BLaER1 (cell line): Measurements from ENCODE around the gene BBS7.
A peak's percentile ranks its signal among the peaks of the same experiment; 100 is the strongest.

Source experiments
- H3K27ac ChIP-seq: shearing (Covaris generic); formaldehyde crosslinking; 2 replicates; pipeline ENCODE4 v1.8.1; 2022
- H3K27me3 ChIP-seq: shearing (Covaris generic); formaldehyde crosslinking; 2 replicates; pipeline ENCODE4 v1.8.1; 2022
- H3K36me3 ChIP-seq: shearing (Covaris generic); formaldehyde crosslinking; 2 replicates; pipeline ENCODE4 v1.8.1; 2022
- H3K4me1 ChIP-seq: shearing (Covaris generic); formaldehyde crosslinking; 2 replicates; pipeline ENCODE4 v1.8.1; 2022
- H3K4me2 ChIP-seq: shearing (Covaris generic); formaldehyde crosslinking; 2 replicates; pipeline ENCODE4 v1.8.1; 2022
- H3K4me3 ChIP-seq: shearing (Covaris generic); formaldehyde crosslinking; 2 replicates; pipeline ENCODE4 v1.8.1; 2022
- H3K9ac ChIP-seq: shearing (Covaris generic); formaldehyde crosslinking; 2 replicates; pipeline ENCODE4 v1.8.1; 2022
- H3K9me3 ChIP-seq: shearing (Covaris generic); formaldehyde crosslinking; 2 replicates; pipeline ENCODE4 v1.8.1; 2022
- H4K20me1 ChIP-seq: shearing (Covaris generic); formaldehyde crosslinking; 2 replicates; pipeline ENCODE4 v1.8.1; 2022
- Cebpa-rat ChIP-seq: shearing (Covaris generic); IDR thresholded peaks from 2 replicates; pipeline ENCODE4 v1.8.1; 2022

BBS7 gene

GRCh38 chr4:121869841-121870822 is at the start of gene BBS7:
Gene BBS7 (minus strand): TSS chr4:121870474. CDS start chr4:121870313, 161 bp downstream.
- Histone ChIP-seq H4K20me1 (no peaks in the 10 kb centered on the region), H3K4me1 (peaks cover 10% of the 10 kb centered on the region), H3K4me2 (peak within 1 kb of the TSS; percentile 86), H3K36me3 (peaks cover 13% of the 10 kb centered on the region), H3K27me3 (no peaks in the 10 kb centered on the region), H3K27ac (peak within 1 kb of the TSS; percentile 59; the same call in 1 of the 2 replicates), H3K4me3 (peak within 1 kb of the TSS; percentile 81), H3K9ac (peak within 1 kb of the TSS; percentile 81), H3K9me3 (no peaks in the 10 kb centered on the region)
- TF ChIP-seq Cebpa-rat = no peak

- no peaks in the 10 kb centered on the region for H3K9me3 ChIP-seq
- no peak for TF ChIP-seq Cebpa-rat
- no peaks in the 10 kb centered on the region for H3K4me1 ChIP-seq
Observed at GRCh38 chr4:121913667-121914066, 43.4 kb upstream of the BBS7 start.

GRCh38 chr4:121908346-121908745 is 38.1 kb upstream of the BBS7 start:
- no peaks in the 10 kb centered on the region for H4K20me1 ChIP-seq
- H3K9me3 ChIP-seq = no peaks in the 10 kb centered on the region
- H3K4me3 ChIP-seq = no peak overlapping the region
- no peak overlapping the region for H3K4me2 ChIP-seq
- H3K9ac ChIP-seq = no peak overlapping the region
- H3K27me3 ChIP-seq = no peaks in the 10 kb centered on the region
- H3K36me3 ChIP-seq = no peaks in the 10 kb centered on the region
- no peak for TF ChIP-seq Cebpa-rat
- H3K4me1 ChIP-seq = no peaks in the 10 kb centered on the region
- no peak overlapping the region for H3K27ac ChIP-seq

More at GRCh38 chr4:121913667-121914066, 43.4 kb upstream of the BBS7 start:
- no peak overlapping the region for H3K27ac ChIP-seq
- no peak overlapping the region for H3K9ac ChIP-seq
- H4K20me1 ChIP-seq = no peaks in the 10 kb centered on the region
- no peak overlapping the region for H3K4me3 ChIP-seq
- H3K27me3 ChIP-seq = no peaks in the 10 kb centered on the region
- no peaks in the 10 kb centered on the region for H3K36me3 ChIP-seq
- H3K4me2 ChIP-seq = no peak overlapping the region

- Histone ChIP-seq H3K9ac (no peak overlapping the region), H4K20me1 (no peaks in the 10 kb centered on the region), H3K36me3 (no peaks in the 10 kb centered on the region), H3K4me1 (no peaks in the 10 kb centered on the region), H3K4me2 (no peak overlapping the region), H3K9me3 (no peaks in the 10 kb centered on the region), H3K27ac (no peak overlapping the region), H3K27me3 (no peaks in the 10 kb centered on the region), H3K4me3 (no peak overlapping the region)
- TF ChIP-seq Cebpa-rat = no peak
Observed at GRCh38 chr4:121900132-121900983, 30.1 kb upstream of the BBS7 start.

GRCh38 chr4:121898150-121898549 is 27.9 kb upstream of the BBS7 start:
- Histone ChIP-seq H3K9ac (no peak overlapping the region), H3K27me3 (no peaks in the 10 kb centered on the region), H3K36me3 (no peaks in the 10 kb centered on the region), H3K4me2 (no peak overlapping the region), H3K27ac (no peak overlapping the region), H3K9me3 (no peaks in the 10 kb centered on the region), H3K4me1 (no peaks in the 10 kb centered on the region), H3K4me3 (no peak overlapping the region), H4K20me1 (no peaks in the 10 kb centered on the region)
- TF ChIP-seq Cebpa-rat = no peak

- H3K27ac ChIP-seq = no peak overlapping the region
- H3K4me3 ChIP-seq = no peak overlapping the region
- no peaks in the 10 kb centered on the region for H3K9me3 ChIP-seq
- no peaks in the 10 kb centered on the region for H3K27me3 ChIP-seq
- H3K4me2 ChIP-seq = no peak overlapping the region
- no peaks in the 10 kb centered on the region for H3K4me1 ChIP-seq
- no peak overlapping the region for H3K9ac ChIP-seq
- H4K20me1 ChIP-seq = no peaks in the 10 kb centered on the region
- TF ChIP-seq Cebpa-rat = no peak
- H3K36me3 ChIP-seq = no peaks in the 10 kb centered on the region
Observed at GRCh38 chr4:121888134-121888533, 17.9 kb upstream of the BBS7 start.

- H3K4me2 ChIP-seq = no peak overlapping the region
- no peak overlapping the region for H3K9ac ChIP-seq
- H3K4me3 ChIP-seq = no peak overlapping the region
- H3K27ac ChIP-seq = no peak overlapping the region
- H3K27me3 ChIP-seq = no peaks in the 10 kb centered on the region
- peak; percentile 6; the same call in 1 of the 2 replicates for TF ChIP-seq Cebpa-rat
- H4K20me1 ChIP-seq = no peaks in the 10 kb centered on the region
- no peaks in the 10 kb centered on the region for H3K4me1 ChIP-seq
- H3K9me3 ChIP-seq = no peaks in the 10 kb centered on the region
- H3K36me3 ChIP-seq = no peaks in the 10 kb centered on the region
Observed at GRCh38 chr4:121885115-121885514, 14.8 kb upstream of the BBS7 start.

GRCh38 chr4:121881158-121881557 is 10.9 kb upstream of the BBS7 start:
- no peak overlapping the region for H3K27ac ChIP-seq
- no peak overlapping the region for H3K9ac ChIP-seq

GRCh38 chr4:121879135-121879534 is 8.9 kb upstream of the BBS7 start:
- Histone ChIP-seq H3K4me1 (no peaks in the 10 kb centered on the region), H3K36me3 (no peaks in the 10 kb centered on the region), H3K9ac (no peak overlapping the region), H4K20me1 (no peaks in the 10 kb centered on the region), H3K4me3 (no peak overlapping the region), H3K27ac (no peak overlapping the region), H3K9me3 (no peaks in the 10 kb centered on the region), H3K4me2 (no peak overlapping the region), H3K27me3 (no peaks in the 10 kb centered on the region)
- no peak for TF ChIP-seq Cebpa-rat

More at GRCh38 chr4:121881158-121881557, 10.9 kb upstream of the BBS7 start:
- Histone ChIP-seq H3K4me2 (no peak overlapping the region), H3K4me3 (no peak overlapping the region), H3K9me3 (no peaks in the 10 kb centered on the region), H3K36me3 (no peaks in the 10 kb centered on the region), H3K4me1 (no peaks in the 10 kb centered on the region), H3K27me3 (no peaks in the 10 kb centered on the region), H4K20me1 (no peaks in the 10 kb centered on the region)
- TF ChIP-seq Cebpa-rat = no peak
